NCI-H1417 (cell line): Measurements from ENCODE around the gene NPFFR1.
A peak's percentile ranks its signal among the peaks of the same experiment; 100 is the strongest.
"Not testable (repeated sequence)": the region's sequence is repeated elsewhere in the genome, so short reads cannot be mapped to it uniquely, and the experiment has no call there.

ENCODE experiments used
- DNase-seq, 3 experiments: peaks; one replicate each; lab custom pipeline; 2025; lab: John Stamatoyannopoulos, UW

NPFFR1 gene

GRCh38 chr10:70223728-70224127, 60.1 kb downstream of the NPFFR1 start:
- no peak for DNase-seq

DNA sequence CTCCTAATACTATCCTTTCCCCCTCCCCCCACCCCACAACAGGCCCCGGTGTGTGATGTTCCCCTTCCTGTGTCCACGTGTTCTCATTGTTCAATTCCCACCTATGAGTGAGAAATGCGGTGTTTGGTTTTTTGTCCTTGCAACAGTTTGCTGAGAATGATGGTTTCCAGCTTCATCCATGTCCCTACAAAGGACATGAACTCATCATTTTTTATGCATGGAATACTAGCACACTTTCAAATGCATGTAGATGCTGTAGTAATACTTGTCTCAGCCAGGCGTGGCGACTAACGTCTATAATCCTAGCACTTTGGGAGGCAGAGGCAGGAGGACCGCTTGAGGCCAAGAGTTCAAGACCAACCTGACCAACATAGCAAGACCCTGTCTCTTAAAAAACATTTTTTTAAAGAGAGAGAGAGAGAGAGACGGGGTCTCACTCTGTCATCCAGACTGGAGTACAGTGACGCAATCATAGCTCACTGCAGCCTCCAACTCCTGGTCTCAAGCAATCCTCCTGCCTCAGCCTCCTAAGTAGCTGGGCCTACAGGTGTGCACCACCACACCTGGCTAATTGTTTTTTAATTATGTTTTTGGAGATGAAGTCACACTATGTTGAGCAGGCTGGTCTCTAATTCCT, 60.9 kb downstream of the NPFFR1 start:
- DNase-seq = not testable (repeated sequence)

- DNase-seq = no peak
Measured at GRCh38 chr10:70222340-70222794, 61.4 kb downstream of the NPFFR1 start.

GRCh38 chr10:70221030-70221429, 62.8 kb downstream of the NPFFR1 start:
- DNase-seq = peak in 1 of 3 experiments; percentile 43

- DNase-seq = no peak
Measured at GRCh38 chr10:70212879-70213278, 70.9 kb downstream of the NPFFR1 start.

GRCh38 chr10:70212277-70212676, 71.5 kb downstream of the NPFFR1 start:
- DNase-seq = no peak

GRCh38 chr10:70206762-70207161, 77.0 kb downstream of the NPFFR1 start:
- no peak for DNase-seq

DNA sequence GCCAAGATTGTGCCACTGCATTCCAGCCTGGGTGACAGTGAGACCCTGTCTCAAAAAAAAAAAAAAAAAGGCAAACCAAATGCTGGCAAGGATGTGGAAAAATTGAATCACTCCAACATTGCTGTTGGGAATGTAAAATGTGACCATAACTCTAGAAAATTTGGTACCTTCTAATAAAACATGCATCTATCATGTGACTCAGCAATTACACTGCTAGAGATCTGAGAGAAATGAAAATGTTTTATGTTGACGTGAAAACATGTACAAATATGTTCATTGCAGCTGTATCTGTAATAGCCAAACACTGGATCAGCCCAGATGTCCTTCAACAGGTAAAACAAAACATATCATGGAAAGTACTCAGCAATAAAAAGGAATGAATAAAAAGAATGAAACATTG, 82.7 kb downstream of the NPFFR1 start:
- DNase-seq = no peak

GRCh38 chr10:70198696-70199466, 84.9 kb downstream of the NPFFR1 start:
- DNase-seq = no peak
